ENCODE results near the gene WAC. TPM values are rescaled to one million over a fixed set of nuclear protein-coding genes. Genes with fewer than 3 reads are reported as not detected.

WAC gene
- total RNA-seq, 4 donors from 2014 or later, result 102 to 191 (median 124) TPM

- no peak for TF ChIP-seq CTCF (IDR thresholded peaks at IDR 0.05; ENCODE audit: low read depth)
These were observed 7.2 kb downstream of the WAC start for GRCh38 chr10:28540145-28540544.

- no peak for TF ChIP-seq CTCF (IDR thresholded peaks at IDR 0.05; ENCODE audit: low read depth)
These were observed 8.9 kb downstream of the WAC start for GRCh38 chr10:28541717-28542365.

GRCh38 chr10:28542728-28543127 lies 9.8 kb downstream of the WAC start:
- TF ChIP-seq CTCF (IDR thresholded peaks at IDR 0.05; ENCODE audit: low read depth), result no peak

- no peak for TF ChIP-seq CTCF (IDR thresholded peaks at IDR 0.05; ENCODE audit: low read depth)
These were observed 11.1 kb downstream of the WAC start for GRCh38 chr10:28544058-28544457.

- no peak for TF ChIP-seq CTCF (IDR thresholded peaks at IDR 0.05; ENCODE audit: low read depth)
These were observed 13.2 kb downstream of the WAC start for GRCh38 chr10:28545967-28546644.

- TF ChIP-seq CTCF (IDR thresholded peaks at IDR 0.05; ENCODE audit: low read depth), result no peak
These were observed 16.0 kb downstream of the WAC start for GRCh38 chr10:28548781-28549498.

GRCh38 chr10:28551086-28551485 lies 18.2 kb downstream of the WAC start:
- TF ChIP-seq CTCF (IDR thresholded peaks at IDR 0.05; ENCODE audit: low read depth), result no peak
